ENCODE data around the gene TBC1D13. TPM values are rescaled to one million over a fixed set of nuclear protein-coding genes. Genes with fewer than 3 reads are reported as not detected.

Gene TBC1D13, protein sequence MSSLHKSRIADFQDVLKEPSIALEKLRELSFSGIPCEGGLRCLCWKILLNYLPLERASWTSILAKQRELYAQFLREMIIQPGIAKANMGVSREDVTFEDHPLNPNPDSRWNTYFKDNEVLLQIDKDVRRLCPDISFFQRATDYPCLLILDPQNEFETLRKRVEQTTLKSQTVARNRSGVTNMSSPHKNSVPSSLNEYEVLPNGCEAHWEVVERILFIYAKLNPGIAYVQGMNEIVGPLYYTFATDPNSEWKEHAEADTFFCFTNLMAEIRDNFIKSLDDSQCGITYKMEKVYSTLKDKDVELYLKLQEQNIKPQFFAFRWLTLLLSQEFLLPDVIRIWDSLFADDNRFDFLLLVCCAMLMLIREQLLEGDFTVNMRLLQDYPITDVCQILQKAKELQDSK
- total RNA-seq, result 10 to 100 TPM; 18.0 to 21.4 TPM

DNA sequence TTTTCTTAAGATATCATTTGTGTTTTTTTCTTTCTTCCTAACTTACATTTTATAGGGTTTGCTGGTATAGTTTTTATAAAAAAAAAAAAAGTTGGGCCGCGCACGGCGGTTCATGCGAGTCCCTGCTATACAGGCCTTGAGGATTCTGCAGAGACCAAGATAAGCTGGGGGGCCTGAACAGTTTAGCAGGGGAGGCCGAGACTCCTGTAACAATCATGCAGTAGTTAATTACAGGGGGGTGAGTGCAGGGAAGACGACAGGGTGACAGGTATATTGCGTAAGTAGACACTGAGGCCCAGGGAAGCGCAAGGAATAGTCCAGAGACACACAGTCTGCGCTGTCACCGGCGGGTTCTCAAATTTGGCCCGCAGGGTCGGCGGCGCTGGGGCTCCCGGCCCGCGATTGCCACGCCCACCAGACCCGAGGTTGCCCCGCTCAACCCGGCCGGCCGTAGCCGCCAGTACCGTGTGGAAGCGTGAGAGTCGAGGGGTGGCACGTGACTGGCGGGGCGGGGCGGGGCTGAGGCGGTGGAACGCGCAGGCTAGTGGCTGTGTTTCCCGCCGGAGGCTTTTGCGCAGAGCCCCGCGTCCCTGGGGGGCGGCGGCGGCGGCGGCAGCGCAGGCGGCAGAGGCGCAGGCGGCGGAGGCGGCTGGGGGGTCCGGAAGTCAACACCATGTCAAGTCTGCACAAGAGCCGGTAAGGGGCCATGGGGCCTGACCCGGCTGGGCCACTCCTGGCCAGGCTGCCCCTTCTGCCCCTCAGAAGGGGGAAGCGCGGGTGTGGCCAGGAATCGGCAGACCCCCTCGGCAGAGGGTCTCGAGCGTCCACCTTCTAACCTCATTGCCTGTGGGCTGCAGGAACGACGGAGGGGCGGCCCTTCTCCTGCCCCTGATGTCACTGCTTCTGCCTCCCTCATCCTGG, at the start of gene TBC1D13:
TBC1D13 (plus strand) TSS at position 573 of the 921 bp plus-strand sequence; CDS start at position 674, 101 bp downstream.
- Mint-ChIP-seq H3K36me3 (ENCODE audit: low read depth) (peaks cover 8% of the 10 kb centered on the region), H3K4me1 (peaks cover 17% of the 10 kb centered on the region), H3K9me3 (no peaks in the 10 kb centered on the region), H3K4me3 (peak within 1 kb of the TSS; percentile 93), H3K27me3 (no peaks in the 10 kb centered on the region), H3K27ac (peak within 1 kb of the TSS; percentile 81)
- ChIA-PET POLR2A (interaction anchor here (1.0 to 2.0 kb wide), 2 partner anchors 15 kb away, joined by 5 to 14 read pairs; partner anchors contain the start of gene ZER1), CTCF (interaction anchor here (1.3 to 2.2 kb wide), 2 partner anchors 31 kb away, joined by 6 to 15 read pairs; partner anchors contain the start of gene ENDOG)
- peak; percentile 89 for DNase-seq

DNA sequence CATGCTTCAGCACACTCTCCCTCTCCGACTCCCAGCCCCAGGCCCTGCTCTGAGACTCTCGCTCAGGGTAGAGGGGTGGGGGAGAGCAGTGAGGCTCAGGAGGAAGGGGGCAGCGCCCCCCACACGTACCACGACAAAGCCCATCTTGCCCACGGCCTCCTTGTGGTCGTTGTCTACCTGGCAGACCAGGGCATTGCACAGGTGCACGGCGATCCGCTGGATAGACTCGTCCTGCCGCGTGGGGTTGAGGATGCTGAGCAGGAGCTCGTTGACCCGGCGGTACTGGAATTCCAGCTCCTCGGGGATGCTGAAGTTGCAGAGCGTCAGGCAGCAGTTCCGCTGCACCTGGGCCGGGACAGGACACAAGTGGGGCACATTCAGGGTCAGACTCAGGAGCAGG, 44.7 kb upstream of the TBC1D13 start:
- ChIA-PET POLR2A (no interaction called here), CTCF (interaction anchor here (1.0 kb wide), 1 partner anchor 76 kb away, joined by 3 read pairs; no protein-coding TSS in a partner anchor)
- no peak for DNase-seq
- Mint-ChIP-seq H3K36me3 (ENCODE audit: low read depth) (no peaks in the 10 kb centered on the region), H3K27me3 (no peaks in the 10 kb centered on the region), H3K27ac (no peak overlapping the region), H3K4me3 (no peak overlapping the region), H3K9me3 (no peaks in the 10 kb centered on the region), H3K4me1 (no peaks in the 10 kb centered on the region)

DNA sequence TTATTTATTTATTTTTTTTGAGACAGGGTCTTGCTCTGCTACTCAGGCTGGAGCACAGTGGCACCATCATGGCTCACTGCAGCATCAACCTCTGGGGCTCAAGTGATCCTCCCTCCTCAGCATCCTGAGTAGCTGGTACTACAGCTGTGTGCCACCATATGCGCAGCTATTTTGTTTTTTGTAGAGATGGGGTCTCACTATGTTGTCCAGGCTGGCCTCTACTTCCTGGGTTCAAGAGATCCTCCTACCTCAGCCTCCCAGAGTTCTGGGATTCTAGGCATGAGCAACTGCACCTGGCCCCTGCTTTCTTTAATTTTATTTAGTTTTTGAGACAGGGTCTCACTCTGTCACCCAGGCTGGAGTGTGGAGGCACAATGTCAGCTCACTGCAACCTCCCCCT, 43.6 kb upstream of the TBC1D13 start:
- no peaks in the 10 kb centered on the region for H3K27me3 Mint-ChIP-seq
- no peak for DNase-seq
- ChIA-PET POLR2A (no interaction called here), CTCF (no interaction called here)
- H3K4me1 Mint-ChIP-seq, result no peaks in the 10 kb centered on the region
- H3K4me3 Mint-ChIP-seq, result no peak overlapping the region
- H3K36me3 Mint-ChIP-seq (ENCODE audit: low read depth), result no peaks in the 10 kb centered on the region
- H3K9me3 Mint-ChIP-seq, result no peaks in the 10 kb centered on the region
- no peak overlapping the region for H3K27ac Mint-ChIP-seq

DNA sequence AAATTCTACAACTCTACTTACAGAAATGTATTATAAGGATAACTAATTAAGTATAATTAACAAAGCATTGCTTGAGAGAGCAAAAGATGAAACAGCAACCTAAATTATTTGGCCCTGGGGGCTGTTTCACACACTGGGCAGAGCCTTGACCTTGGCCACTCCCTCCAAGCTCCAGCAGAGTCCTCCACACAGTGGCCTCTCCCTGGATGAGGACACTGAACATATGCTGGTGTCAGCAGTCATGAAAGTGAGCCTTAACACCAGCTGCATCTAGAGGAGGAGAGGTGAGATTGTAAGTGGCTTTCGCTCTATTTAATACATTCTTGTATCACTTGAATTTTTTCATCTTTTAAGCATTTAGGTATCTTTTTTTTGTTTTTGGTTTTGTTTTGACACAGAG, 39.8 kb upstream of the TBC1D13 start:
- H3K4me3 Mint-ChIP-seq, result no peak overlapping the region
- H3K4me1 Mint-ChIP-seq, result no peaks in the 10 kb centered on the region
- no peaks in the 10 kb centered on the region for H3K9me3 Mint-ChIP-seq
- H3K36me3 Mint-ChIP-seq (ENCODE audit: low read depth), result peaks cover 3% of the 10 kb centered on the region
- no peak for DNase-seq
- H3K27me3 Mint-ChIP-seq, result no peaks in the 10 kb centered on the region
- ChIA-PET POLR2A (no interaction called here), CTCF (interaction anchor here (0.6 kb wide), 1 partner anchor 102 kb away, joined by 6 read pairs; no protein-coding TSS in a partner anchor)
- H3K27ac Mint-ChIP-seq, result no peak overlapping the region

DNA sequence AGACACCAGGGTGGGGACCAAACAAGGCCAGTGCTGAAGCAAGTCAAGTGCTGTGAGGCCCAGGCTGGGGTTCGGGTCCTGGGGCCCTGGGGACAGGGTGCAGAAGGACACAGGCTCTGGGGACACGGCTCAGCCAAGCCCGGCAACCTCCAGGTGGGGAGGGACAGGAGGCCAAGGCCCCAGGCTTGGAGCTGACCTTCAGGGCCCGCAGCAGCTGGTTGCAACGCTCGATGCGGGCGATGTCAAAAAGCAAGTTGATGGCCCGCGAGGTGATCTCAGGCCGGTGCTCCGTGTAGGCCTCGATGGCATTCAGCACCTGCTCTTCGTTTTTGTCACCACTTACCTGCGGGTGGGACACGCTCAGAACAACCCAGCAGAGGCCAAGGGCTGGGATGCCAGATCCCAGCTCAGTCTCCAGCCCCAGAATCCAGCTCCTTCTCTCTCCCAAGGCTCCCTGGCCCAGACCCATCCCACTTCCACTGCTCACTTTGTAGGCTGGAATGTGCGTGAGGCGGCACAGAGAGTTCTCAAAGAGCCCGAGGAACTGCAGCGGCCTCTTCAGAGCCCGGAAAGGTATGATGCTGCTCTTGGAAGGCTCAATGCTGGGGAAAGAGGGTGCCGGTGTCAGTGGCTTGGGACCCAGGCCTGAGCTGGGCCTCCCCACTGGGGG, 36.0 kb upstream of the TBC1D13 start:
- Mint-ChIP-seq H3K9me3 (no peaks in the 10 kb centered on the region), H3K4me3 (no peak overlapping the region), H3K27me3 (no peaks in the 10 kb centered on the region), H3K4me1 (no peaks in the 10 kb centered on the region), H3K36me3 (ENCODE audit: low read depth) (peaks cover 3% of the 10 kb centered on the region), H3K27ac (no peak overlapping the region)
- DNase-seq, result no peak
- CTCF ChIA-PET, result no interaction called here
- POLR2A ChIA-PET, result interaction anchor here (0.8 to 1.5 kb wide), 2 partner anchors 10 to 27 kb away, joined by 3 to 4 read pairs; partner anchors contain the start of gene ZDHHC12

DNA sequence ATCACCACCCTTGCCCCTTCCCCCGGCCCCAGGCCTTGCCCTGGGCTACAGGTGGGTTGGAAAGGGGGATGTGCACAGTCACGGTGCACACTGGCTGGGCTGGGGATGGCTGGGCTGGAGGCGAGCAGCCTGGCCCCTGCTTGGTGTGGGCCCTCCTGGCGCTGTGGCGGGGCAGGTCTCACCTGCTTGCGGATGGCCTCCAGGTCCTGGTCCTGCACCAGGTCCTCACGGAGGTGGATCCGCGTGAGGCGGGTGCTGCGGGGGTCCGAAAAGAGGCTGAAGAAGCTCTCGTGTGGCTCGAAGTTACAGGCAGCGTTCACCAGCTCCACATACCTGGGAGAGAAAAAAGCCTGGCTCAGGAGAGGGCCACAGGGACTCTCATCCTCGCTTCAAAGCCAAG, 33.4 kb upstream of the TBC1D13 start:
- POLR2A ChIA-PET, result interaction anchor here (0.6 to 1.7 kb wide), 3 partner anchors 8 to 52 kb away, joined by 3 to 4 read pairs (median 3); partner anchors contain the start of gene PKN3
- peaks cover 3% of the 10 kb centered on the region for H3K36me3 Mint-ChIP-seq (ENCODE audit: low read depth)
- no peaks in the 10 kb centered on the region for H3K4me1 Mint-ChIP-seq
- no peak overlapping the region for H3K4me3 Mint-ChIP-seq
- no peaks in the 10 kb centered on the region for H3K27me3 Mint-ChIP-seq
- no peak for DNase-seq
- H3K27ac Mint-ChIP-seq, result no peak overlapping the region
- CTCF ChIA-PET, result interaction anchor here (0.6 kb wide), 1 partner anchor 52 kb away, joined by 3 read pairs; the partner anchor contains the start of gene PKN3
- no peaks in the 10 kb centered on the region for H3K9me3 Mint-ChIP-seq

DNA sequence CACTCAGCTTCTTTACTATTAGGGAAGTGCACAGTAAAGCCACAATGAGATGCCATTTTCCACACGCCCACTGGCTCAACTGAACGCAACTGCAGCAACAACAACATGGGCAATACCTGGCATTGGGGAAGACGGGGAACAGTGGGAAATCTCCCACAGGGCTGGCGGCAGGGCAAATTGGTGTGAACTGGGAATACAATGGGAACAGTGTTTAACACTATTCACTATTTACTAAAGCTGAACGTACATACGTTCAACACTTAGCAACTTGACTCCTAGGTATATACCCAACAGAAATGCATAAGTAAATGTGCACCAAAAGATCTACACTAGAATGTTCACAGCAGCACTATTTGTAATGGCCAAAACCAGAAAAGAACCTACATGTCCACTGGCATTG, 29.5 kb upstream of the TBC1D13 start:
- ChIA-PET CTCF (no interaction called here), POLR2A (no interaction called here)
- no peaks in the 10 kb centered on the region for H3K36me3 Mint-ChIP-seq (ENCODE audit: low read depth)
- no peak overlapping the region for H3K4me3 Mint-ChIP-seq
- H3K4me1 Mint-ChIP-seq, result no peaks in the 10 kb centered on the region
- DNase-seq, result no peak
- H3K9me3 Mint-ChIP-seq, result no peaks in the 10 kb centered on the region
- H3K27me3 Mint-ChIP-seq, result no peaks in the 10 kb centered on the region
- H3K27ac Mint-ChIP-seq, result no peak overlapping the region

DNA sequence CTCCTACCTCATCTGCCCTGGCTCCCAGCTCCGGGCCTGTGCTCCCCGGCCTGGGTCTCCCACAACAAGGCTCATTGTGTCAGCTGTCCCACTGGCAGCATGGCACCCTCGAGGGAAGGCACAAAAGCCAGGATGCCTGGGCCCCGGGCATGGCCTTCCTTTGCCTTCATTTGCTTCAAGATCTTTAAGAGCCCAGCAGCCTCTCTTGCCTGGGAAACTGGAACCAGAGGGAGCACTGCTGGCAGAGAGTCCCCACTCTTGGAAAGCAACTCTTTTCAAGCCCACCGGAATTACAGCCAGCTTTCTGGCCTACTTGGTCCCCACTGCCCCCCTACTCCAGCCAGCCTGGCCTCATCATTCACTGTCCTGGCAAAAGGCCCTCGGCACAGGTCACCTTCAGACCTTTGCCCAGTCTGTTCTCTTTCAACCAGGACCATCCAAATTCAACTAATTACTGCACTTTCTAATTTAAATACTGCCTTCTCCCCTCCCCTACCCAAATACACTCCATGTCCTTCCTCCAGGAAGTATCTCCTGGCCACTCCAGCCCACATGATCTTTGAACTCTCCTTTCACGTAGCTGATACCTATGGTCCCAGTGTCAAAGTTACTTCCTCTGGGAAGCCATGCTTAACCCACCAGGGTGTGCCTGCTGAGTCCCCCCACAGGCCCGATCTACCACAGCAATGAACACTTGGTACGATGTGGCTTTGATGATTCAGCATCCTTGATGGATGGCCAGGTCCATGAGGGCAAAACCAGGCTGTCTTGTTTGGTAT, 24.2 kb upstream of the TBC1D13 start:
- Mint-ChIP-seq H3K9me3 (no peaks in the 10 kb centered on the region), H3K4me3 (no peak overlapping the region), H3K36me3 (ENCODE audit: low read depth) (peaks cover 3% of the 10 kb centered on the region), H3K4me1 (no peaks in the 10 kb centered on the region), H3K27me3 (no peaks in the 10 kb centered on the region), H3K27ac (no peak overlapping the region)
- CTCF ChIA-PET, result no interaction called here
- DNase-seq, result no peak
- POLR2A ChIA-PET, result interaction anchor here (1.3 to 1.4 kb wide), 2 partner anchors 8 to 9 kb away, joined by 3 to 4 read pairs; no protein-coding TSS in a partner anchor

DNA sequence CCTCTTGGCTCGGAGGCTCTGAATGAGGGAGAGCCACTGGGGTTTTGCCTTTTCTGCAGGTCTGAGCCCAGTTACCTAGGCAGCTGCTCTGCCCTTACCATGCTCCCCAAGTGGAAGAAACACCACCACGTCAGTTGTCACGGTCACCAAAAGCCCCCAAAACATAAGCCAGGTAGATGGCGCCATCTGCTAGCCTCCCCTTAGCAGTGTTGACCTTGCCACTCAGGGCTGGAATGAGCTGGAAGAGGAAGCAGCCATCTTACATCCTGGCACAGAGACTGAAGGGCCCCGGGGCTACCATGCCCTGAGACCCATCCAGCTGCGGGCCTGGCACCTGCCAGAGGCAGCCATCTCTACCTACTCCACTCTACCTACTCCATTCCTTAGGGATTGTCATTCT, 22.7 kb upstream of the TBC1D13 start:
- H3K27me3 Mint-ChIP-seq, result no peaks in the 10 kb centered on the region
- H3K9me3 Mint-ChIP-seq, result no peaks in the 10 kb centered on the region
- H3K4me3 Mint-ChIP-seq, result no peak overlapping the region
- ChIA-PET POLR2A (no interaction called here), CTCF (no interaction called here)
- no peak for DNase-seq
- H3K27ac Mint-ChIP-seq, result no peak overlapping the region
- peaks cover 3% of the 10 kb centered on the region for H3K36me3 Mint-ChIP-seq (ENCODE audit: low read depth)
- H3K4me1 Mint-ChIP-seq, result no peaks in the 10 kb centered on the region

DNA sequence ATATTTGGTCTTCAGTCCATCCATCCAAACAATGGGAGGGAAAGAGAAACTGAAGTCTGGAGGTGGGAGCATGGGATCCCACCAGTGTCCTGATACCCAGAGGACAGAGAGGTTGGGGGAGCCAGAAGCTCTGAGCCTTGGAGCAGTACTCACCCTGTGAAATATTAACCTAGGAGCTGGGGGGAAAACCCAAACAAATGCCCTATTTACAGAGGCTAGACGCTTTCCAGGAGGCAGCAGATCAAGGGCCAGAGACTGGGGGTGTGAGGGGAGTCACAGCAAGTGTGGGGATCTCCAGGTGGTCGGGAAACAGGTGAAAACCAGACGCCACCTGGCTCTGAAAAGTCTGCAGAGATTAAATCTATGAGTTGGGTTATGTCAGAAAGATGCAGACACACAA, 21.6 kb upstream of the TBC1D13 start:
- no peak overlapping the region for H3K27ac Mint-ChIP-seq
- CTCF ChIA-PET, result interaction anchor here (0.6 kb wide), 1 partner anchor 30 kb away, joined by 4 read pairs; no protein-coding TSS in a partner anchor
- H3K27me3 Mint-ChIP-seq, result no peaks in the 10 kb centered on the region
- DNase-seq, result no peak
- peaks cover 9% of the 10 kb centered on the region for H3K4me1 Mint-ChIP-seq
- H3K9me3 Mint-ChIP-seq, result no peaks in the 10 kb centered on the region
- peaks cover 3% of the 10 kb centered on the region for H3K36me3 Mint-ChIP-seq (ENCODE audit: low read depth)
- H3K4me3 Mint-ChIP-seq, result no peak overlapping the region
- POLR2A ChIA-PET, result no interaction called here

DNA sequence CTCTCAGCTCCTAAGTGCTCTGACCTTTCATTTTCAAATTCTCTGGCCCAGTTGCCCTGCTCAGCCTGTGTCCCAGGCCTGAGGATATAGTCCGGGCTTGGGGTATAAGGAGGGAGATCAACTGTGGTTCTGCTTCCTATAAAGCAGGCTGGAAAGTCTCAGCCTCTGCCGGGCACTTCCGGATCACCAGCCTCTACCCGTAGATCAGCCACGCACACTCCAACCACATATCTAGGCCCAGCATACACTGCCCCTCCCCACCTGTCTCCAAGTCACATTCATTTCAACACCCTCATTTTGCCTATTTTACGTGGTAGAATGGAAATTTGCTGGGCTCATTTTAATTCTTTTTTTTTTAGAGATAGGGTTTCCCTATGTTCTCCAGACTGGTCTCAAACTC, 18.4 kb upstream of the TBC1D13 start:
- no peaks in the 10 kb centered on the region for H3K27me3 Mint-ChIP-seq
- POLR2A ChIA-PET, result interaction anchor here (1.1 kb wide), 1 partner anchor 20 kb away, joined by 5 read pairs; no protein-coding TSS in a partner anchor

More for the DNA sequence above, 18.4 kb upstream of the TBC1D13 start:
- H3K4me3 Mint-ChIP-seq, result no peak overlapping the region
- CTCF ChIA-PET, result no interaction called here
- DNase-seq, result no peak
- H3K36me3 Mint-ChIP-seq (ENCODE audit: low read depth), result peaks cover 3% of the 10 kb centered on the region
- H3K27ac Mint-ChIP-seq, result no peak overlapping the region
- H3K4me1 Mint-ChIP-seq, result peaks cover 21% of the 10 kb centered on the region
- H3K9me3 Mint-ChIP-seq, result no peaks in the 10 kb centered on the region

Data from activated CD4-positive, alpha-beta memory T cell treated with anti-CD3 and anti-CD28 coated beads, Interleukin-2, amount 10 ng/mL, durations not matched to agents 7 days and 5 days (primary cell).